Right cardiac atrium (tissue), 5 donors: Measurements from ENCODE around the gene ESPNL. TPM values are rescaled to one million over a fixed set of nuclear protein-coding genes. Genes with fewer than 3 reads are reported as not detected.
A peak's percentile ranks its signal among the peaks of the same experiment; 100 is the strongest.

Experiments used
- ATAC-seq, 2 donors: fragments of 200-7000 bp; cut with Tn5 transposase; one replicate each; pipeline versions ENCODE4 v1.8.0 to v1.9.1; 2020; ENCODE audit warnings: moderate library complexity in 2 of 2, mild to moderate bottlenecking in 1 of 2
- DNase-seq, 3 donors: peaks; one replicate each; pipeline ENCODE4 v3.0.0-alpha.2; 2020
- H3K27ac ChIP-seq: one replicate; pipeline ENCODE4 v1.5.1; 2013; ENCODE audit warnings: mild to moderate bottlenecking, low read length, control low read depth, moderate library complexity
- H3K27me3 ChIP-seq: one replicate; pipeline ENCODE4 v1.6.1; 2013; ENCODE audit not compliant: control insufficient read depth, insufficient read depth
- H3K4me1 ChIP-seq: one replicate; pipeline ENCODE4 v1.6.1; 2013; ENCODE audit warnings: low read length; ENCODE audit not compliant: control insufficient read depth, insufficient read depth
- H3K4me3 ChIP-seq: one replicate; pipeline ENCODE4 v1.5.1; 2013; ENCODE audit warnings: low read length, control low read depth
- H3K9me3 ChIP-seq: one replicate; pipeline ENCODE4 v1.6.1; 2013; ENCODE audit warnings: low read length; ENCODE audit not compliant: control insufficient read depth
- WGBS: extraction: QIAGEN DNeasy Blood & Tissue Kit; methylation state at CpG from one replicate; pipeline ENCODE4 v1.1.7; 2013; 5-methylcytosine and 5-hydroxymethylcytosine counted together
- intact Hi-C, 4 donors: fragments of 100-400 bp; cut with DNase I; formaldehyde crosslinking; loops; one replicate each; pipeline versions ENCODE4 v1.11.0 to v1.14.0; 2022 to 2023
- polyA plus RNA-seq: library from polyadenylated mRNA; stranded (reverse); fragments of 200-250 nt; gene quantifications from one replicate; pipeline ENCODE4 v1.2.3, GENCODE V29; 2013
- total RNA-seq, 4 donors: library from RNA; stranded (reverse); fragmentation: NEBNext Ultra II Directional; extraction: Animal tissue kit (Norgen Biotek cat#: 25700); gene quantifications; one replicate each; pipeline ENCODE4 v1.2.1, GENCODE V29; 2021
- donor health status: healthy with polysubstance abuse.
- donor health status: DM: no; HTN: yes; CAD: no.
- donor health status: DM: no; HTN: no; CAD: no.
- donor health status: DM: no; HTN: yes; CAD: no; lungs with severe emphysema.
- donor health status: DM: yes; HTN: yes; CAD: no.

ESPNL gene
- total and polyA plus RNA-seq, 5 donors, result 0.29 to 0.79 (median 0.57) TPM

GRCh38 chr2:238173692-238174091, 73.6 kb downstream of the ESPNL start:
- Histone ChIP-seq H3K27me3 (no peaks in the 10 kb centered on the region), H3K4me3 (no peak overlapping the region), H3K27ac (no peak overlapping the region), H3K9me3 (no peaks in the 10 kb centered on the region), H3K4me1 (peaks cover 5% of the 10 kb centered on the region)
- WGBS, result 89% methylated on average over 2 of the region's 2 CpGs
- no peak for ATAC-seq
- intact Hi-C loops, result no loop called here
- no peak for DNase-seq

GRCh38 chr2:238174291-238174690, 74.2 kb downstream of the ESPNL start:
- intact Hi-C loops, result no loop called here
- H3K4me3 ChIP-seq, result no peak overlapping the region
- H3K27ac ChIP-seq, result no peak overlapping the region
- no peaks in the 10 kb centered on the region for H3K27me3 ChIP-seq
- WGBS, result 97% methylated on average over 8 of the region's 8 CpGs
- DNase-seq (no peak), ATAC-seq (no peak)
- no peaks in the 10 kb centered on the region for H3K9me3 ChIP-seq
- no peaks in the 10 kb centered on the region for H3K4me1 ChIP-seq

DNA sequence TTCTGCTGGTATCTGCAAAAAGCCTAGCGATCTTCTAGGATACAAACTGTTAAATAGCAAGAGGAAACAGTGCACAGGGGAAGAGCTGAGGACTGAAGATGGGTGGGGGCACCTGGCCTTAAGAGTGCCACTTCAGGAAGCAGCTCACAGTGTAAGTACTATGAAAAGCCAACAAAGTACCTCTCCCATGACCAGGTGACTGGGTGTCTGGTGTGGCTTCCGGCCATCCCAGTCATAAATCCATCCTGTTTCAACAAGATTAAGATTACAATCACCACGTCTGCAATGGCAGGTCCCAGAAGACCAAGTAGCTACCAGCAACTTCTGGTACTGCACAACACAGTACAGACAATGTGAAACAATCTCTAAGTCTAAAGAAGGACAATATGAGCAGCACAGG, 74.6 kb downstream of the ESPNL start:
- Histone ChIP-seq H3K9me3 (no peaks in the 10 kb centered on the region), H3K27ac (no peak overlapping the region), H3K27me3 (no peaks in the 10 kb centered on the region), H3K4me1 (no peaks in the 10 kb centered on the region), H3K4me3 (no peak overlapping the region)
- intact Hi-C loops, result no loop called here
- ATAC-seq (peak in 1 of 2 donors; percentile 9), DNase-seq (no peak)
- WGBS, result 88% methylated on average over 3 of the region's 3 CpGs

DNA sequence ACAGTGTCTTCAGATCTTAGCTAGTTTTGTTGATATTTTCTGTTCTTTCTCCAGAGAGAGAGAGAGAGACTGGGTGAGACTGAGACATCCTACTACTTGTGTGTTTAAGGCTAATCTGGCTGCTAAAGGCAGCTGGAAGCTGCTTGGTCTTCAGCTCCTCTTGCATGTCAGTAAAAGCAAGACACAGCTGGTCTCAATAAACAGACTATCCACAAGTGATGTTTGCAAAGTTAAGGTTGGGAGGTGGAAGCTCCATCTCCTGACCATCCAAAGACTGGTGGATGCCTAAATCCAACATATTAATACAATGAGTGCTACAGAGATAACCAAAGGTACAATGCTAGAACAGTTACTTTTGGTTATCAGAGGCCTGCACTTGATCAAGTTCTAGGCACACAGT, 76.5 kb downstream of the ESPNL start:
- ATAC-seq (no peak), DNase-seq (no peak)
- intact Hi-C loops, result no loop called here
- H3K4me1 ChIP-seq, result no peaks in the 10 kb centered on the region
- no peaks in the 10 kb centered on the region for H3K27me3 ChIP-seq
- H3K9me3 ChIP-seq, result no peaks in the 10 kb centered on the region
- H3K27ac ChIP-seq, result no peak overlapping the region
- no peak overlapping the region for H3K4me3 ChIP-seq

DNA sequence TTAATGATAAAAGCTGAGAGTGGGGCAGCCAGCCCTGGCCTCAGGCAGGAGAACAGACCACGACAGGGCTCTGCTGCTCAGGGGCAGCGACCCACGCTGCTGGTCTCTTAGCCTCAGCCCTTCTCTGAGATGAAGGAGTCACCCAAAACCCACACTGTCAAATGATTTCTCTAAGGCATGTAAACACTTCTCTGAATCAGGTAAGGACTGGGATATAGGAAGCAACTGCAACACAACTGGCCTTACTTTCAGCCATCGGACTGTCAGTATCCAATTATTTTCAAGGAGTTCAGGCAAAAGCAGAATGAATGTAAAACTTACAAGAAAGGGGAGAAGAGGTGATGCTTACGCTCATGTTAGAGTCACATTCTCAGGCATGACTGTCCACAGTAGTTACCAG, 80.4 kb downstream of the ESPNL start:
- H3K4me3 ChIP-seq, result no peak overlapping the region
- H3K27me3 ChIP-seq, result no peaks in the 10 kb centered on the region
- DNase-seq (no peak), ATAC-seq (no peak)
- no peak overlapping the region for H3K27ac ChIP-seq
- intact Hi-C loops, result no loop called here
- H3K9me3 ChIP-seq, result no peaks in the 10 kb centered on the region
- no peaks in the 10 kb centered on the region for H3K4me1 ChIP-seq
- 92% methylated on average over 5 of the region's 5 CpGs for WGBS

DNA sequence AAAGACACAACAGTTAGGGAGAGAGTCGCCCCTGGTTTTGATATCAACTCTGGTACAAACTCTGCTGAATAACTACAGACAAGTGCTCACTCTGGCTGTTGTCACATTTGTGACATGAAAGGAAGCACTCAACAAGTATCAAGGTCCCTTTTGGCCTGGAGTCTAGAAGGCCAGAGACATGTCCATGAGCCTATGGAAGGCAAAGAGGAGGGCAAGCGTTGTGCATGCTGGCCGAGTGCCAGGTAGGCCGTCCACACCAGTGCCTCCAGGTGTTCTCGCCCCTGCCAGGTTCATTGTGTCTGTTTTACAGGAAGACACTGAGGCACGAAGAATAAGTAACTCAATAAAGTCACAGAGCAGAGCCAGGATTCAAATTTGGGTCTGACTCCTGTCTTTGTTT, 82.2 kb downstream of the ESPNL start:
- no peak for ATAC-seq
- H3K4me1 ChIP-seq, result no peaks in the 10 kb centered on the region
- no peak overlapping the region for H3K27ac ChIP-seq
- H3K27me3 ChIP-seq, result no peaks in the 10 kb centered on the region
- no peak for DNase-seq
- 75% methylated on average over 6 of the region's 6 CpGs for WGBS
- intact Hi-C loops, result no loop called here
- H3K4me3 ChIP-seq, result no peak overlapping the region
- no peaks in the 10 kb centered on the region for H3K9me3 ChIP-seq

Other genes with a start within 250 kb of the ESPNL start
- gene RAMP1, start 240.7 kb upstream of the ESPNL start, total RNA-seq, result 100 to 1,000 TPM; 122 to 276 (median 160) TPM
- 164 TPM for gene RAMP1, start 240.7 kb upstream of the ESPNL start, polyA plus RNA-seq
- gene UBE2F, start 133.3 kb upstream of the ESPNL start, total RNA-seq, result 100 to 1,000 TPM; 100 to 118 (median 107) TPM
- 95.9 TPM for gene UBE2F, start 133.3 kb upstream of the ESPNL start, polyA plus RNA-seq
- gene SCLY, start 39.3 kb upstream of the ESPNL start, total RNA-seq, result 10 to 100 TPM in 3 of 4 donors, 1 to 10 TPM in 1; 9.4 to 14.2 (median 11.7) TPM
- 8.2 TPM for gene SCLY, start 39.3 kb upstream of the ESPNL start, polyA plus RNA-seq
- gene KLHL30, start 38.3 kb downstream of the ESPNL start, total RNA-seq, result 10 to 100 TPM; 16.9 to 34.4 (median 23.8) TPM
- 15.9 TPM for gene KLHL30, start 38.3 kb downstream of the ESPNL start, polyA plus RNA-seq
- gene ERFE, start 58.6 kb downstream of the ESPNL start, total RNA-seq, result under 1 TPM in 3 of 4 donors, not detected in 1; 0.35 to 0.81 (median 0.69) TPM
- gene ERFE, start 58.6 kb downstream of the ESPNL start, polyA plus RNA-seq, result 0.16 TPM
- gene ILKAP, start 103.4 kb downstream of the ESPNL start, total RNA-seq, result 10 to 100 TPM; 24.4 to 34.1 (median 30.7) TPM
- gene ILKAP, start 103.4 kb downstream of the ESPNL start, polyA plus RNA-seq, result 34.3 TPM
- gene HES6, start 139.7 kb downstream of the ESPNL start, total RNA-seq, result 1 to 10 TPM; 3.4 to 6.1 (median 4.6) TPM
- gene HES6, start 139.7 kb downstream of the ESPNL start, polyA plus RNA-seq, result 6.0 TPM
- 1 to 10 TPM; 5.0 to 7.2 (median 6.4) TPM for gene PER2, start 188.3 kb downstream of the ESPNL start, total RNA-seq
- 3.8 TPM for gene PER2, start 188.3 kb downstream of the ESPNL start, polyA plus RNA-seq
- gene TRAF3IP1, start 220.2 kb downstream of the ESPNL start, total RNA-seq, result 10 to 100 TPM; 13.1 to 19.9 (median 17.2) TPM
- gene TRAF3IP1, start 220.2 kb downstream of the ESPNL start, polyA plus RNA-seq, result 6.3 TPM